EL (cell line): ENCODE measurements around the gene AGPAT4.
"Not testable (repeated sequence)": the region's sequence is repeated elsewhere in the genome, so short reads cannot be mapped to it uniquely, and the experiment has no call there.

ENCODE experiments used
- DNase-seq: peaks from one replicate; pipeline ENCODE4 v3.0.0-alpha.2; 2016

Gene AGPAT4

GRCh38 chr6:161135695-161136591, 137.9 kb downstream of the AGPAT4 start:
- no peak for DNase-seq

GRCh38 chr6:161134550-161135298, 139.1 kb downstream of the AGPAT4 start:
- DNase-seq: no peak

- DNase-seq: no peak
These were observed 139.9 kb downstream of the AGPAT4 start for GRCh38 chr6:161133963-161134362.

GRCh38 chr6:161132384-161132783, 141.5 kb downstream of the AGPAT4 start:
- no peak for DNase-seq

- DNase-seq: no peak
These were observed 142.7 kb downstream of the AGPAT4 start for GRCh38 chr6:161130967-161131766.

- DNase-seq: no peak
These were observed 143.3 kb downstream of the AGPAT4 start for GRCh38 chr6:161130541-161130940.

GRCh38 chr6:161128680-161129196, 145.1 kb downstream of the AGPAT4 start:
- DNase-seq: peak; percentile 86

- no peak for DNase-seq
These were observed 145.6 kb downstream of the AGPAT4 start for GRCh38 chr6:161128230-161128629.

- DNase-seq: no peak
These were observed 146.7 kb downstream of the AGPAT4 start for GRCh38 chr6:161127071-161127740.

- no peak for DNase-seq
These were observed 148.3 kb downstream of the AGPAT4 start for GRCh38 chr6:161125591-161125990.

GRCh38 chr6:161123319-161123718, 150.5 kb downstream of the AGPAT4 start:
- not testable (repeated sequence) for DNase-seq

- DNase-seq: no peak
These were observed 155.9 kb downstream of the AGPAT4 start for GRCh38 chr6:161117942-161118341.

GRCh38 chr6:161117308-161117707, 156.6 kb downstream of the AGPAT4 start:
- no peak for DNase-seq

- DNase-seq: no peak
These were observed 157.3 kb downstream of the AGPAT4 start for GRCh38 chr6:161116554-161116953.

- DNase-seq: no peak
These were observed 158.4 kb downstream of the AGPAT4 start for GRCh38 chr6:161115468-161115867.

GRCh38 chr6:161111261-161111660, 162.6 kb downstream of the AGPAT4 start:
- DNase-seq: no peak

GRCh38 chr6:161110028-161110779, 163.7 kb downstream of the AGPAT4 start:
- DNase-seq: no peak

GRCh38 chr6:161109366-161109765, 164.5 kb downstream of the AGPAT4 start:
- no peak for DNase-seq

GRCh38 chr6:161108916-161109315, 164.9 kb downstream of the AGPAT4 start:
- DNase-seq: no peak

- no peak for DNase-seq
These were observed 165.8 kb downstream of the AGPAT4 start for GRCh38 chr6:161107779-161108730.
